Stimulated activated CD8-positive, alpha-beta memory T cell treated with anti-CD3 and anti-CD28 coated beads, Interleukin-7, amount 100 ng/mL, for 24 hours (primary cell): ENCODE results near the gene CYRIA.

Experiments used
- DNase-seq: peaks from one replicate; pipeline ENCODE4 v3.0.0-alpha.2; 2020; ENCODE audit warnings: low read depth

The CYRIA gene

DNA sequence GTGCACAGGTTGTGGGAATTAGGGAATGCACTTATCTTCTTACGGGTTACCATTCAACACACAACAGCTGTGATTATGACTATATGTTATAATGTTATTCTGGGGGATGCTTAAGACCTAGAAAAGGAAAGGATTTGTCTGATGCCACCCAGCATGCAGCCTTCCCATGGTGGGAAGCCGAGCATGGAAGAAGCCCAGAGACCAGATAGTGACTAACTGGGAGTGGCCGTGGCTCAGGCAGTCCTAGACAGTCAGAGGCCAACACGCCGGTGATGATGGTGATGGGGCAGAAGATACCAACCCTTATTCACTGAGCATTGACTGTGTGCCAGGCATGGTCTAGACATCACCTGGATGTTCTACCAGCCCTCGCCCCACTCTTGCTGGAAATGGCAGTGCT is 35.9 kb downstream of the CYRIA start:
- DNase-seq = no peak

DNA sequence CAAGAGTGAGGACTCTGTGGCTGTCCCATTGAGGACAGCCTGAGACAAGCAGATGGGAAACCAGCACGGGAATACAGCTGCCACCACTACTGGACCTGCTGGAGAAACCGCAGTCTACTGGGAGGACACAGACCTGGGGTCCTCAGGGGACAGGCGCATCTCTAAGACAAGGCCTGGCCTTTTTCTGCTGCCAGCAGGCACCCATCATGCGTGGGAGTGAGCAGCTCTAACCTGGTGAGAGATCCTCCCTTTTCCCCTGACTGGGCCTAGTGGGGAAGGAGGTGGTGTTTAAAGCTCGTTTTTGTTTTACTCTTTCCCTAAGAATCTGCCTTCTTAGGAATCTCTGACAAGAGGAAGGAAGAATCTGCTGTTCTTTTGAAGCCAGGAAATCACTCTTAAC is 36.6 kb downstream of the CYRIA start:
- no peak for DNase-seq

DNA sequence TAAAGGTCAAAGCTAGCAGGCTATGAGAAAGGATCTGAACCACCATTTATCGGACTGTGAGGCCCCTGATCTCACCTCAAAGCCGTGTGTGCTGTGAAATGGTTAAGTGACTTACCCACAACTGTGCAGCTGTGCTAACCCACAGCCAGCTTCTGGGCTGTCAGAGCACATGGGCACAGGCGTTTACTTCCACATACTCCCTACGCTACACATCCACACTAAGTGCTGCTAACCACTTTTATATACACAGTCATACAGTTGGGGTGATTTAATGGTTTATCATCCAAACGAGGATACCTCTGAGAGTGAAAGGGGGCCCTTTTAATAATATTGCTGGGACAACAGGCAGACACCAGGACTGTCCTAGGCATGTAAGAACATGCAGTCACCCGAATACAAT is 37.3 kb downstream of the CYRIA start:
- no peak for DNase-seq

DNA sequence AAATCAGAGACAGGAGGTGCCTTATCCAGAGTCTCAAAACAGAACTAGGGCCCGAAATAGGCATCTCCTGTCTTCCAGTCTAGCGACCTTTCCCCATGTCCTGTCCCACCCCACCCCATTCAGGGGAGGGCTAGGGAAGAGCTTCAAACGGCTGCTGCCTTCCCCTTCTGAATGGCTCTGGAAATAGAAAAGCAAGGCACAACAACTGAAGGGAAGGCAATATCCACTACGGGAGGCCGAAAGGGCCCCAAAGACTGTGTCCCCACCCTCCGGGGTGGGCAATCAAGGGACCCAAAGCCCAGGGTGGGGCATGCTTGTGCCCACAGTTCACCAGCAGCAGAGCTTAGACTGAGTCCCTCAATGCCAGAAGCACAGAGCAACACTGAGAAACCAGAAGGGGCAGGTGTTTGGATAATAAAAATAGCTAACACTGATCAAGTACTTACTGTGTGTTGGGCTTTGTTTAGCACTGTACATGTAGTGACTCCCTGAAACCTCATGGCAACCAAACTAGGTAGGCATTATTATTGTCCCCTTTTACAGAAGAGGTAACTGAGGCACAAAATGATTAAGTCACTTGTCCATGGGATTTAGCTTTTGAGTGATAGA is 38.5 kb downstream of the CYRIA start:
- no peak for DNase-seq

DNA sequence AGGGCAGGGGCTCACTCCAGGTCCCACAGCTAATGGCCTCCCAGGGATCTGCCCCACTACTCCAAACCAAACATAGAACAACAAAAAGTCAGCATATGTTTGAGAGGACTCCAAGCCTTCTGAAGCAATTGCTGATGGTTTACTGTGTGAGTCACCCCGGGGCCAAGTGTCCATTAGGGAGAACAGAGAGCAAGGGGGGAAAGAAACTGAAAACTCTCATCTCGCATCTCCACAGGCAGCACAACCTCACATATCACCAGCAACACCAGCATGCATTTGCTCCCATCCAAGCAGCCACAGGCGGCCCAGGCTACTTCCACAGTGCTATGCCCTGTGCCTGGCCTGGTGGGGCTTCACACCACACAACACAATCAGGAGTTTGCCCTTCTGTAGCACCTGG is 39.1 kb downstream of the CYRIA start:
- DNase-seq = no peak

DNA sequence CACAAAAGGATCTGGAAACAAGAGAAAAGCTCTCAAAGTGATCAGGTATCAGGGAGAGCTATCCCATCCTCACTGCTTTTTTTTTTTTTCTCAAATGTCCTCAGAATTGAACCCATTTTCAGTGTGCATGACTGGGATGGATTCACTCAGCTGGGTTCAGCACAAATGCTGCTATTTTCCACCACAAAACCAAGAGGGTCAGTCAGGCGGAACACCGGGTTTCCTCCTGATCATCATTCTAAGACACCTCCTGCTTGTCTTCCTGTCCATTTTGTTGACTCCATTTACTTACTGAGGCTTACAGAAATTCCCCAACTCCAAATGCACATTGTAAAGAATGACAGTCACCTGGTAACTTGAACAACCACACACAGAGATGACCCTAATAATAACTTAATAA is 39.9 kb downstream of the CYRIA start:
- no peak for DNase-seq

DNA sequence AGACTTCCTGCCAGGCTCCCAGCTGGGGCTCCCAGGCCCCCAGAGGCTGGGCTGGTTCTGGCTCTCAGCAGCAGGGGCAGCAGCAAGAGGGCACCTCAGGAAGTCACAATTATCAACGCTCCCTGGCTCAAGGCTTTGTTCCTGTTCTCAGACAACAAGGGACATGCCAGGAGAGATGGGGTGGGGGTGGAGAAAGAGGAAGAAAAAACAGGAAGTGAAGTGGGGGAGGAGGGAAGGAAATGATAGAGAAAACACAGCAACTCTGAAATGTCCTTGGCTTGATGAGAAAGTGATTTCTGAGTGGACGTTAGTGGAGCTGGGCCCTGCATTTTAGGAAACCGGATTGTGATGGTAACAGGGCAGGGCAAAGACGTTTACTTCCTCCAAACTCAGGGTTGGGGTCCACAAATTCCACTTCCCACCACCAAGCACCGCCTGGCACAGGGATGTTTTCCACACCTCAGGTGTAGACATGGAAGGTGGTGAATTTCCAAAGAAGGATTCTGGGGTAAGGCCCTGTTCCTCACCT is 40.4 kb downstream of the CYRIA start:
- DNase-seq = no peak

DNA sequence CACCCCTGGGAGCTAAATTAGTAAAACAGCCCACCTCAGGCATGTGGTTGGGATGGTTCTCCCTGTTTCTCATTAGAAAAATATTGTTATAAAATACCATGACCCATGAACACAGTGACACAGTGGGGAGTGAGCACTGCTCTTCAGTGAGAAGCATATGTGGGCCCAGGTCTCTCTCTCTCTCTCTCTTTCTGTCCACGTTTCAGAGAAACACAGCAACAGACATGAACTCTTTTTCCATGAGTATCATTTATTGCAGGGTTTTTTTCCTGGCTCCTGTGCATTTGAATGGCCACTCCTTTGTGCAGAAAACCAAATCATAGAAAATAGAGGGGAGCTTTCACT is 41.2 kb downstream of the CYRIA start:
- no peak for DNase-seq

DNA sequence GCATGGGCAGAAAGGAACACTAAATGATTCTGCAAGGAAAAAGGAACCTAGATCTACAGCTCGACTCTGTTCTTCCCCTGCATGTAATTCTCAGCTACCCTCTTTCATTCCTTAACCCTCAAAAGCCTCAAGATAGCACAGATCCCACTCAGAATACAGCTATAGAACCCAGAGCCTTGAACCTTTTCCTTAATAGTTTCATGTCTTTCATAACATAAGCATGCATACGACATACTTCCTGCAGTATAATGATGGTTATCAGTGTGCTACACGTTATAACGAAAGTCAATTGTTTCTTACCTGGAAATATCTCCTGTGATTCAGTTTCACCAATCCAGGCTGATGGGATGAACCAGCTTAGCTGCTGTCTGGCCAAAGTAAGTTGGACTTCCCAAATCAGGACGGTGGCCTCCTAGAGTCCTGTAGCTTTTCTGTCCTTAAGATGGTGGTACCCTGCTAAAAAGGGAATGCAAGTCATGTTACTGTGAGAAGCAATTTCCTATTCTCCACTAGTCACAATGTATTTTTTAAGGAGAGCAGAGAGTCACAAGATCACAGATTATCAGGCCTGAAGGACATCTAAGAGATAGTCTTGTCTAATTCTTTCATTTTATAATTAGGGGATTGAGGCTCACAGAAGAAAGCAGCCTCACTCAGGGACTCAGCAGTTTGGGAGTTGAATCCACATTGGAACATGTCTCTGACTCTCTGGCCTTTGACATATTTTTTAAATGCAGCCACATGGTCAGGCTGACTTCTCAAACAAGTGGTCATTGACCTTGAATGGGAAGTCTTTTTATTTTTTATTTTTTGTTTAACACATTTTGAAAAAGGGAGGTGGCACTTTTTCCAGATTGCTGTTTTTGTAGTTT is 41.8 kb downstream of the CYRIA start:
- DNase-seq = no peak

DNA sequence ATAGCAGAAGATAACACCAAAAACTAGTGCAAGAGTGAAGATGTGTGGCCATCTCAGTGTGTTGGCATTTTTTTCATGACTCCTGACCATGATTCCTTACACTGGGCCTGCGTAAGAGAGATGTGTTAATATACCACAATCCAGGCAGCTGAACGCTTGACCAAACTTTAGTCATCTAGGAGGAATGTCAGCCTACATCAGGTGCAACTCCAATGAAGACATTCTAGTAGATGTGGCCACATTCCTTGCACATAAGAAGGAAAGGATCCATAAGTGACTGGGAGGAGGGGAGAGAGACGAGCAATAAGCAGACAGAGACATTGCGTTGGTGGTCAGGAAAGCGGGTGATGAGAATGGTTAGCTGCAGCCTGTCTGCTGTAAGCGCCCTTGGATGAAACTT is 42.6 kb downstream of the CYRIA start:
- DNase-seq = no peak

DNA sequence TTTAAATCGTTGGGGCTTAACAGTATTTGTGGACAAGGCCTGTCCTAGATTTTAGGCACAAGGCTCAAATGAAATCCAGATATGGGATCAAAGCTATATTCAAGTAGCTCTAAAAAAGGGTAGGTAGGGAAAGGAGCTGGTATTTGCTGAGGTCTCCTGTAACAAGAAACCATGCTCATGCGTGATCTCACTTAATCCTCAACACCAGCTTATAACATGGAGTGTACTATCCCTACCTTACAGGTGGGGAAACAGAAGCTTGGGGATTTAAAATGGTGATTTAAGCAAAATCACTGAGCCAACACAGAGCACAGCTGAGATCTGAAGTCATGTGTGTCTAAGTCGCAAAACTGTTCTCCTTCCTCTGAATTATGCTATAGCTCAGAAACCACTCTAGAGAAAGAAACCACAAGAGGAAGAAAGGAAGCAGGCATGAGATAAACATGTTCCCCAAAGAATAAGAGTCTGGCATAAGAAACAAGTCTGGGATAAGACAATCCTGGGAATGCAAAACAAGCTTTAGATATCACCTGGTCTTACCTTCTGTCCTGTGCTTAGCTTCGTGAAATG is 43.1 kb downstream of the CYRIA start:
- DNase-seq = no peak

DNA sequence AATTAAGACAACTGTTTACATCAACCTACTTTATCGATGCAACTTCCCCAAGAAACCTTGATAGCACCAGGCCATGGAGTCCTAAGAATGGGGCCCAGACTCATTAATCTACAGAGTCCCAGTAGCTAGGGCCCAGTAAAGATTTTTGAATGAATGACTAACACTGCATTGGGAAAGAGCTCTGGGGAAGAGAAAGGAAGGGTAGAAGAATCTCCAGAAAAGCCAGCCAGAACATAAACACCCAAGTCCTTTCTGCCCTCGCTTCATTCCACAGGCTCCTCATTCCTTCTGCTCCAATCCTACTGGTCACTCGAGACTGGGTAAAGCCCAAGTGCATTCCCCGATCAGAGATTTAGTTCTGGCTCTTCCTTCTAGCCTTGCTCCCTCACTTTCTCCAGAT is 44.3 kb downstream of the CYRIA start:
- DNase-seq = no peak

DNA sequence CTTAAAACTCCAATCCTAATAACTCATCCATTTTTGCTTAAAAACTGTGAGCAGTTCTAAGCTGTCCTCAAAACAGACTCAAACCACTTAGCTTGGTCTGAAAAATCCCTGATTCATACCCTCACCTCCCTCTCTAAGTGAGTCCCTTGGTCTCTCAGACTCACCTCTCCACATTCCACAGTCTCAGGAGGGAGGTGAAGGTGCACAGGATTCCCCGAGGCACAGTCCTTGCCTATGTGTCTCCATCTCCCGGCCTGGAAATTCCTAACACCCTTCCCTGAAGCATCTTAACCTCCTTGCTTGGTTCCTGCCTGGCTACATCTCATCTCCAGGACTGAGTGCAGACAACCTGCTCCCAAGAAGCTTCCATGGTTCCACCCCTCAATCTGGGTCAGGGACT is 45.0 kb downstream of the CYRIA start:
- DNase-seq = no peak

DNA sequence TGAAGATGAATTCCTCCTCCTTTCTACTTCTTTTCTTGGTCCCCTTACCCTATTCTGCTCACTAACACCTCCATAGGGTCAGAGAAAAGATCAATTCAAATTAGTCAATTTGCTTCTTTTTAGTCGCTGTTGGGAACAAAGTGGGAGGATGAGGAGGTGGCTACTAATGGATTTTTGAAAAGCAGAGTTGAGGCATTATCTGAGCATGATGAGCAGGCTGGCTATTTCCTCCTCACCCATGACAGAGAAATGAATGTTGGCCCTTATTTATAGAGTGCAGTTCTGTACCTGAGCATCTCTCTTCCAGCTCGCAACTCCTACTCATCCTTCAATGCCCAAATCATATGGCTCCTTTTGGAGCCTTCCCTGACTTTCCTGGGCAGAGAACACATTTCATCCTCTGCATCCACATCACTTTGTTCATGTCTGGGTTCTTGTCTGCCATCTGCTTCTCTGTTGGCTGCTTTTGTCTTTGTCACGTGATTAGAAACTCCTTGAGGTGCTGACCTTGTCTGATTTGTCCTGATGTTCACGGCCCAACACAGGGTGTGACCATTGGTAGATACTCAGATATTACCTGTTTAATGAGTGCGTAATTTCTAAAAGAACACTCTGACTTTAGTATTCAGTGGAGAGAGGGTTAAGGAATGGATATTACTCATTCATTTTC is 45.9 kb downstream of the CYRIA start:
- no peak for DNase-seq

DNA sequence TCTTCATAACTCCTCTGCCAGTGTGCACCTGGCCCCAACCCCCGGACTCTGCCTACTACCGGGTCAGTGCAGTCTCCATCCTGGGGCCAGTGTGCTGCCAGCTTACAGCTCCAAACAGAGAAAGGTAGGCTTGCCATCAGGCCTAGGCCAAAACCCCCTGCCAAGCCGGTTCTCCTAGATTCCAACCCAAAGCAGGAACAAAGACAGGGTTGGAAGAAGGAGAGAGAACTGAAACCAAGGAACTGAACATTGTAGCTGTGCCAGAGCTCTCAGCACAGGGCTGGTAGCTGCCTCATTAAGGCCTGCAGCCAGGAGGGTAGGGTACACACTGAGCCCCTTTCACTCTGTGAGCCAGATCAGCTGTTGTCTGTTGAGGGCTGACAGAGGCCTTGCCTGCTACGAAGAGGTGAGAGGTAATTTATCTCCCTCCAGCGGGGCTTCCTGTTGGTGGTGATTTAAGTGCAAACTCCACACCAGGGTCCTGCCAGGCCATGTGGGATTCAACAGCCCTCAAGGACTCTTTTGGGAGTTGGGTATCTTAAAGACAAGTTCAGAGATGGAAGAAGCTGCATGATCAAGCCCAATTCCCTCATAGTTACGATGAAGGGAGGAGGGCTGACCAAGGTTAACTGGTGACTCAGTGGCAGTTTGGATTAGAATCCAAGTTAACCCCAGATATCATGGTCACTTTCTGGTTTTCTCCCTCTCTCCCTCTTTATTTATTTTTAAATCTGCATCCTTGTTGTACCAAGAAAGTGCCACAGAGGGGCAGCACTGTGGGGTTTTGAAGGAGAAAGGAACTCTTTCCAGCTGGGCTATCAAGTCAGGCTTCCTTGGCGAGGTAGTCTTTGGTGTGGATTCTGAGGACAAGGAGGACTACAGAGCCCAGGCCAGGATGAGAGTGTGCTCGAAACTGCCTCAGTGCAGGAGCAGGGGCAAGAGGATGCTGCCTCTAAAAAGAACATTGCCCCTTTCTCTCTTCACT is 48.1 kb downstream of the CYRIA start:
- DNase-seq = no peak
